Body of pancreas (tissue), 4 donors: ENCODE data around the gene ARHGAP4. TPM values are rescaled to one million over a fixed set of nuclear protein-coding genes. Genes with fewer than 3 reads are reported as not detected.

Experiments used
- ATAC-seq: fragments of 150-250 bp; one replicate; pipeline ENCODE4 v1.9.1; 2016
- DNase-seq, 4 donors: peaks; one replicate each; pipeline ENCODE4 v3.0.0-alpha.2; 2019
- H3K27ac ChIP-seq, 4 donors: fragments of 200-600 bp; sonication (generic); 1 replicate in 3 of 4; 2 replicates in 1 of 4; pipeline versions ENCODE4 v1.5.1 to v1.6.1; 2016 to 2019; ENCODE audit warnings: mild to moderate bottlenecking in 1 of 4, mixed read lengths in 1 of 4, moderate library complexity in 1 of 4
- H3K27me3 ChIP-seq, 2 donors: fragments of 200-600 bp; sonication (generic); one replicate each; pipeline ENCODE4 v1.6.0; 2016; ENCODE audit warnings: mild to moderate bottlenecking in 1 of 2
- H3K36me3 ChIP-seq, 2 donors: fragments of 200-600 bp; sonication (generic); replicated peaks in 1 of 2; 2 replicates each; pipeline ENCODE4 v1.5.1; 2016; ENCODE audit warnings: low read depth in 2 of 2; ENCODE audit not compliant: insufficient read depth in 1 of 2
- H3K4me1 ChIP-seq: fragments of 200-600 bp; sonication (generic); one replicate; pipeline ENCODE4 v1.6.0; 2016
- H3K4me3 ChIP-seq, 2 donors: fragments of 200-600 bp; sonication (generic); 1 replicate in 1 of 2; 2 replicates in 1 of 2; pipeline ENCODE4 v1.5.1; 2016 to 2019
- H3K9me3 ChIP-seq, 3 donors: fragments of 200-600 bp; sonication (generic); 1 replicate in 2 of 3; 2 replicates in 1 of 3; pipeline ENCODE4 v1.5.1; 2016
- POLR2A ChIP-seq, 3 donors: fragments of 450-650 bp; IDR thresholded peaks; one replicate each; pipeline ENCODE4 v1.6.1; 2016; ENCODE audit warnings: antibody characterized with exemption in 3 of 3, mild to moderate bottlenecking in 2 of 3
- WGBS, 2 donors: methylation state at CpG; one replicate each; pipeline ENCODE4 v1.1.5; 2017; 5-methylcytosine and 5-hydroxymethylcytosine counted together
- intact Hi-C: fragments of 100-400 bp; cut with DNase I; formaldehyde crosslinking; loops from one replicate; pipeline ENCODE4 v1.15.1; 2023
- total RNA-seq, 2 donors: library from RNA; depleted of rRNA; stranded (reverse); fragments of >200 nt; gene quantifications; one replicate each; pipeline ENCODE4 v1.1.0, GENCODE V29; 2016
- TF ChIP-seq, protein P1 (sequence below), 7 experiments: fragments of 450-650 bp in 4 of 7; fragments of 200-600 bp in 3 of 7; sonication (generic) in 3 of 7; IDR thresholded peaks; one replicate each; pipeline ENCODE4 v1.5.1; 2016 to 2019; ENCODE audit warnings: antibody characterized with exemption in 7 of 7

The ARHGAP4 gene
- total RNA-seq, 2 donors from 2014 or later: 8.6 to 16.6 TPM

DNA sequence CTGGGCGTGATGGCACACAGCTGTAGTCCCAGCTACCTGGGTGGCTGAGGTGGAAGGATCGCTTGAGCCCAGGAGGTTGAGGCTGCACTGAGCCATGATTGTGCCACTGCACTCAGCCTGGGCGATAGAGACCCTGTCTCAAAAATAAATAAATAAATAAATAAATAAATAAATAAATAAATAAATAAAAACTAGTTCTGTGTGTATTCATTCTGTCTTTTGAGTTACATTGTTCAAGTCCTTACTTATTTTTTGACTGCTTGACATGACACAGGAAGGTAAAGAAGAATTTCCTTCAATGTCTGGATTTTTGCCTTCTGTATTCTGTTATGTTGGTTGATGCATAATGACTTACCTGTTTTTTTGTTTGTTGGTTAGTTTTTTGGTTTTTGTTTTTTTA lies 11.0 kb upstream of the ARHGAP4 start:
- TF ChIP-seq POLR2A (IDR thresholded peaks at IDR 0.05): no peak
- H3K9me3 ChIP-seq: no peaks in the 10 kb centered on the region
- ATAC-seq: no peak
- no peaks in the 10 kb centered on the region for H3K36me3 ChIP-seq
- intact Hi-C loops: no loop called here
- no peaks in the 10 kb centered on the region for H3K27me3 ChIP-seq
- H3K4me3 ChIP-seq: no peak overlapping the region
- 92 to 98% methylated on average over 2 to 3 of the region's 3 CpGs for WGBS, 2 donors
- H3K27ac ChIP-seq: no peak overlapping the region
- H3K4me1 ChIP-seq: peaks cover 7% of the 10 kb centered on the region
- DNase-seq: no peak

DNA sequence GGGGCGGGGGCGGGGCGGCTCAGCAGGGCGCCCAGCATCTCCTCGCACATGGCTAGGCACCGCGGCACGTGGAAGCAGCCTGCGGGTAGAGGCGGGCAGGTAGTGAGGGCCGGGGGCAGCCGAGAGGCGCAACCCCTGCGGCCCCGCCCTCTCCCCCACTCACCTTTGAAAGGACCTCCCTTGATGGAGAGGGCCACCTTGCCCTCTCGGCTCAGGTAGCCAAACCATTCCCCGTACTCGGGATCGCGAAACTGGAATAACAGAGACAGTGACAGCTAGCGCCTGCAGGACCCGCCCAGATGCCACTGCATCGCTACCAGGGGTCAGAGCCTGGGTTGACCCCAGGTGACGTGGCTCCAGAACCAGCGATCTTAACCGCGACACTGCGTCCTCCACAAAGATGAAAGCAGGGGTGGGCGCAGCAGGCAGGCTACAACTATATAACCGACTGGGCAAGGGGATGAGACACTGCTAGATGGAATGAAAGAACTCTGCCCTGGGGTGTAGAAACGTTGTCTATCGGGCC lies 9.3 kb upstream of the ARHGAP4 start:
- Histone ChIP-seq H3K27me3 (no peaks in the 10 kb centered on the region), H3K4me1 (peaks cover 7% of the 10 kb centered on the region), H3K27ac (no peak overlapping the region), H3K4me3 (peak overlapping the region in 1 of 2 donors; percentile 6), H3K9me3 (no peaks in the 10 kb centered on the region), H3K36me3 (no peaks in the 10 kb centered on the region)
- WGBS, 2 donors: 8 to 20% methylated on average over 8 to 24 of the region's 32 CpGs
- intact Hi-C loops: no loop called here
- DNase-seq: no peak
- TF ChIP-seq POLR2A (IDR thresholded peaks at IDR 0.05): no peak
- TF ChIP-seq, protein P1, sequence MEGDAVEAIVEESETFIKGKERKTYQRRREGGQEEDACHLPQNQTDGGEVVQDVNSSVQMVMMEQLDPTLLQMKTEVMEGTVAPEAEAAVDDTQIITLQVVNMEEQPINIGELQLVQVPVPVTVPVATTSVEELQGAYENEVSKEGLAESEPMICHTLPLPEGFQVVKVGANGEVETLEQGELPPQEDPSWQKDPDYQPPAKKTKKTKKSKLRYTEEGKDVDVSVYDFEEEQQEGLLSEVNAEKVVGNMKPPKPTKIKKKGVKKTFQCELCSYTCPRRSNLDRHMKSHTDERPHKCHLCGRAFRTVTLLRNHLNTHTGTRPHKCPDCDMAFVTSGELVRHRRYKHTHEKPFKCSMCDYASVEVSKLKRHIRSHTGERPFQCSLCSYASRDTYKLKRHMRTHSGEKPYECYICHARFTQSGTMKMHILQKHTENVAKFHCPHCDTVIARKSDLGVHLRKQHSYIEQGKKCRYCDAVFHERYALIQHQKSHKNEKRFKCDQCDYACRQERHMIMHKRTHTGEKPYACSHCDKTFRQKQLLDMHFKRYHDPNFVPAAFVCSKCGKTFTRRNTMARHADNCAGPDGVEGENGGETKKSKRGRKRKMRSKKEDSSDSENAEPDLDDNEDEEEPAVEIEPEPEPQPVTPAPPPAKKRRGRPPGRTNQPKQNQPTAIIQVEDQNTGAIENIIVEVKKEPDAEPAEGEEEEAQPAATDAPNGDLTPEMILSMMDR (IDR thresholded peaks at IDR 0.05): no peak
- ATAC-seq: peak; percentile 1

DNA sequence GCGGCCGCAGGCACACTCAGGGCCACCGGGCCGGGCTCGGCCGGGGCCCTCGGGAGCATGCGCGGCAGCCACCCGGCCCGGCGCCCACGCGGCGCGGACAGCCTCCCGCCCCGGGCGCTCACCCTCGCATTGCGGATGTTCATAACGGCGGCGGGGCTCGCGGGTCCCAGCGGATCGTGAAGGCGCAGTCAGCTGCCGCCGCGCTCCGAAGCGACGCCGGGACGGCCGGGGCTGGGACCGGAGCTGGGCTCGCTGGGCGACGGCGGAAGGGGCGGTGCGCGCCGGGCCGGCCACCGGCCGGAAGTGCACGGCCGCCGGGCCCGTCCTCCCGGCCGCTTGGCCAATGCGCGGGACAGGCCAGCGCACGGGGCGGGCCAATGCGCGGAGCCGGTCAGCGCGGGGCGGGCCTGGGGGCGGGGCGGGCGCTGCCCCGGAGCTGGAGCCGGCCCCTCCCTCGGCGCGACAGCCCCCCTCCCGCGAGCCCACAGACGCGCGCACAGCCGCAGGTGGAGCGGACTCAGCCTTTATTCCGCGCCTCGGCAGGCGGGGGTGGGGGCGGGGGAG lies 8.8 kb upstream of the ARHGAP4 start, which contains the start of gene NAA10:
TSS of gene NAA10 (minus strand) at position 276 of the 564 bp plus-strand sequence. CDS start at position 143, 133 bp downstream.
- no peaks in the 10 kb centered on the region for H3K9me3 ChIP-seq
- 0% methylated on average over 42 of the region's 87 CpGs; no CpG with 5 or more reads in 1 of the 2 donors for WGBS, 2 donors
- H3K36me3 ChIP-seq: no peaks in the 10 kb centered on the region
- no peak for TF ChIP-seq POLR2A (IDR thresholded peaks at IDR 0.05)
- TF ChIP-seq, protein P1 (IDR thresholded peaks at IDR 0.05): no peak
- peaks cover 7% of the 10 kb centered on the region for H3K4me1 ChIP-seq
- DNase-seq (peak; percentile 74 to 84 (median 78)), ATAC-seq (peak; percentile 98)
- H3K27me3 ChIP-seq: no peaks in the 10 kb centered on the region
- intact Hi-C loops: no loop called here
- H3K27ac ChIP-seq: peak within 1 kb of the TSS in 2 of 4 donors; percentile 55 to 64
- peak within 1 kb of the TSS; percentile 14 to 43 for H3K4me3 ChIP-seq

DNA sequence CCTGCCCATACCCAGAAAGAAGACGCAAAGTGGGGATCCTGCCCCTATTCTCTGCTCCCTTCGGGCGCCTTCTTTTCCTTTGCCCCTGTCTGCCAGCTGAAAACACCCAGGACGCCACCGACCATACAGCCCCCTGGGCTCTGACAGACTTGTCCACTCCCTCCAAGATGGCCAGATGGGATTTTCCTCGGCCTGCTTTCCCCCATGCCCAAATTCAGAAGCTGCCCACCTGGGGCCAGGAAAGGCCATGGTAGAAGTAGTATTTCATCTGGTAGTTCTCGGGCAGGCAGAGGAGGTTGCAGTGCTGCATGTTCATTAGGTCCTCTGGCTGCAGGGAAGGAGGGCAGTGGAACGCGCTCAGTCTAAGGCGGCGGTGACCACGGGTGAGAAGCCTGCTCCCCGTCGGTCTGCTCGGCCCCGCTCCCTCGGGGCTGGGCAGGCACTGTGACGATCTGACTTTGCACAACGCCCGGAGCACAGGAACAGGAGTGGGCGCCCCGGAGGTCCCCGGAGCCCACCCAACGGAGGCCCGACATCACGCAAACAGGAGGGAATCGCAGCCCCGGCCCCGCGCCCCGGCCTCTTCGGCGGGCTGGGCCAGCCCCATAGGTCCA lies 8.2 kb upstream of the ARHGAP4 start:
- intact Hi-C loops: no loop called here
- 0 to 3% methylated on average over 4 to 28 of the region's 33 CpGs for WGBS, 2 donors

DNA sequence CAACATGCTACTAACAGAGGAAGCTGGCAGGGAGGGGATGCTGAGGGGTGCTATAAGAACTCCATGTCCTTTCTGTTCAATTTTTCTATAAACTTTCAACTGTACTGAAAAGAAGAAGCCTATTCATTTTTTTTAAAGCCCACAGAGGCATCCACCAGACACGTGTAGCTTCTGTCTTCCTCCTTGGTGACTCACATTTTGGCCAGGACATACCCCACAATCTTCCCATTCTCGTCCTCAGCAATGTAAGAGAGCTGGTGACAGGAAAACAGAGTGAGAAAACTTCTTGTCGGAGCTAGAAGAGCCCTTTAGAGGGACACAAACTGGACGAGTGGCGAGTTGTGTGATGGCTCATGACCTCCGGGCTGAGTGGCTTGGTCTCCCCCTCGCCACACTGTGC lies 7.7 kb upstream of the ARHGAP4 start:
- Histone ChIP-seq H3K27ac (no peak overlapping the region), H3K4me1 (peaks cover 15% of the 10 kb centered on the region)

More for the DNA sequence above, 8.2 kb upstream of the ARHGAP4 start:
- H3K36me3 ChIP-seq: no peaks in the 10 kb centered on the region
- no peak for TF ChIP-seq POLR2A (IDR thresholded peaks at IDR 0.05)
- TF ChIP-seq, protein P1 (IDR thresholded peaks at IDR 0.05): no peak
- H3K4me1 ChIP-seq: peaks cover 10% of the 10 kb centered on the region
- no peak for ATAC-seq
- H3K4me3 ChIP-seq: peak overlapping the region; percentile 14 to 43
- H3K27ac ChIP-seq: peak overlapping the region in 2 of 4 donors; percentile 55 to 64
- DNase-seq: no peak
- no peaks in the 10 kb centered on the region for H3K9me3 ChIP-seq
- H3K27me3 ChIP-seq: no peaks in the 10 kb centered on the region

More for the DNA sequence above, 7.7 kb upstream of the ARHGAP4 start:
- no peaks in the 10 kb centered on the region for H3K27me3 ChIP-seq
- TF ChIP-seq, protein P1 (IDR thresholded peaks at IDR 0.05): no peak
- no peak for TF ChIP-seq POLR2A (IDR thresholded peaks at IDR 0.05)
- no peaks in the 10 kb centered on the region for H3K36me3 ChIP-seq
- intact Hi-C loops: no loop called here
- DNase-seq (no peak), ATAC-seq (no peak)
- H3K4me3 ChIP-seq: no peak overlapping the region
- 5 to 6% methylated on average over 3 to 6 of the region's 7 CpGs for WGBS, 2 donors
- H3K9me3 ChIP-seq: no peaks in the 10 kb centered on the region
